ENCODE results near the gene SSTR3. TPM values are rescaled to one million over a fixed set of nuclear protein-coding genes. Genes with fewer than 3 reads are reported as not detected.

The SSTR3 gene
- total RNA-seq, 1 experiment from 2014 or later = not detected

DNA sequence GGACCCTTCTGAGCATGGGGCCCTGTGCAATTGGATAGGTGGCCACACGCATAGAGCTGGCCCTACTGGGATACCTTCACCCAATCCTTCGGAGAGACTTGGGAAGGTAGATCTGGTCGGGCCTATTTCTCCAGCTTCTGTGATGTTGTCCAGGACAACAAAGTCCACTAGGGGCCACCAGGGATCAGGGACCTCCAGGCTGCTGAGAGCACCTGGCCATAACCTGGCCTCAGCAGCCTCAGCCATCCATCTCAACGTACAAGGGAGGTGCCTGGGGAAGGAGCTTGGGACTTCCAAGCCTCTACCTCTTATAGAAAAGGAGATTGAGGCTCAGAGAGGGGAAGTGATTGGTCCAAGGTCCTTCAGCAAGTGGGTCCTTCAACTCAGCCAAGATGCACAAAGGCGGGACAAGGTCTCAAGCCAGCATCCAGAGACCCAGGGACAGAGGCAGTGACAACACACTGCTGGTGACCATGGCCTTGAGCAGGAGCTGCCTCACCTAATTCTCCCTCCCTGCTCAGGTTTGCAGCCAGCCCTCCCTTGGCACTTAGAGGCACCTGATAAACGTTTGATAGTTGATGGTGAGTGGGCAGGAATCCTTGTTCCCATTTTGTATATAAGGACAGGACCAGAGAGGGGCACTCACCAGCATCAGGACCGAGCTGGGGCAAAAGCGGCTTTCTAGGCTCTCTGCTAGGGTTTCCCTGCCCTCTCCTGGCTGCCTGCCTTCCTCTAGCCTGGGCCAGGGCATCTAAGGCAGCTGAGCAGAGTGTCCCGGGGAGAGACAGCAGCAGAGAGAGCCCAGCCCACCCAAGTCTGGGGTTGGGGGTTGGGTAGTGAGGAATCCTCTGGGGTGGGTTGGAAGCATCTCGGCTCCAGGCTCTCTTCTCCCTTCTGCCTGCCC, 27.3 kb upstream of the SSTR3 start:
- intact Hi-C loops (cut with micrococcal nuclease; ENCODE audit: unreplicated experiment) = no loop called here
- Histone ChIP-seq H3K27me3 (replicated peaks; ENCODE audit: insufficient read depth, low read depth, low read length, poor library complexity) (no peaks in the 10 kb centered on the region), H3K4me1 (ENCODE audit: insufficient read depth, low read length, poor library complexity, severe bottlenecking) (peaks cover 10% of the 10 kb centered on the region), H3K27ac (ENCODE audit: low read depth, low read length, poor library complexity, severe bottlenecking) (no peak overlapping the region), H3K36me3 (ENCODE audit: insufficient read depth, low read length, poor library complexity, severe bottlenecking) (no peaks in the 10 kb centered on the region), H3K9me3 (ENCODE audit: low read depth, low read length, poor library complexity, severe bottlenecking) (no peaks in the 10 kb centered on the region), H3K4me3 (ENCODE audit: low read depth, low read length, poor library complexity, severe bottlenecking) (no peak overlapping the region)
- no peak for DNase-seq (ENCODE audit: low spot score)
- BruUV-seq (replicated peaks) = no TSS peak
- CTCF ChIA-PET = interaction anchor here (0.6 to 1.0 kb wide), 2 partner anchors 19 to 224 kb away, joined by 3 to 6 read pairs; no protein-coding TSS in a partner anchor
- TF ChIP-seq EZH2 (IDR thresholded peaks at IDR 0.05; ENCODE audit: borderline replicate concordance, low read depth, low read length, poor library complexity, severe bottlenecking) = no peak
- TF ChIP-seq, protein P1, sequence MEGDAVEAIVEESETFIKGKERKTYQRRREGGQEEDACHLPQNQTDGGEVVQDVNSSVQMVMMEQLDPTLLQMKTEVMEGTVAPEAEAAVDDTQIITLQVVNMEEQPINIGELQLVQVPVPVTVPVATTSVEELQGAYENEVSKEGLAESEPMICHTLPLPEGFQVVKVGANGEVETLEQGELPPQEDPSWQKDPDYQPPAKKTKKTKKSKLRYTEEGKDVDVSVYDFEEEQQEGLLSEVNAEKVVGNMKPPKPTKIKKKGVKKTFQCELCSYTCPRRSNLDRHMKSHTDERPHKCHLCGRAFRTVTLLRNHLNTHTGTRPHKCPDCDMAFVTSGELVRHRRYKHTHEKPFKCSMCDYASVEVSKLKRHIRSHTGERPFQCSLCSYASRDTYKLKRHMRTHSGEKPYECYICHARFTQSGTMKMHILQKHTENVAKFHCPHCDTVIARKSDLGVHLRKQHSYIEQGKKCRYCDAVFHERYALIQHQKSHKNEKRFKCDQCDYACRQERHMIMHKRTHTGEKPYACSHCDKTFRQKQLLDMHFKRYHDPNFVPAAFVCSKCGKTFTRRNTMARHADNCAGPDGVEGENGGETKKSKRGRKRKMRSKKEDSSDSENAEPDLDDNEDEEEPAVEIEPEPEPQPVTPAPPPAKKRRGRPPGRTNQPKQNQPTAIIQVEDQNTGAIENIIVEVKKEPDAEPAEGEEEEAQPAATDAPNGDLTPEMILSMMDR (conservative IDR thresholded peaks at IDR 0.05; ENCODE audit: low read depth, low read length) = no peak
- POLR2A ChIA-PET (ENCODE audit: low non-redundant PET) = no interaction called here

DNA sequence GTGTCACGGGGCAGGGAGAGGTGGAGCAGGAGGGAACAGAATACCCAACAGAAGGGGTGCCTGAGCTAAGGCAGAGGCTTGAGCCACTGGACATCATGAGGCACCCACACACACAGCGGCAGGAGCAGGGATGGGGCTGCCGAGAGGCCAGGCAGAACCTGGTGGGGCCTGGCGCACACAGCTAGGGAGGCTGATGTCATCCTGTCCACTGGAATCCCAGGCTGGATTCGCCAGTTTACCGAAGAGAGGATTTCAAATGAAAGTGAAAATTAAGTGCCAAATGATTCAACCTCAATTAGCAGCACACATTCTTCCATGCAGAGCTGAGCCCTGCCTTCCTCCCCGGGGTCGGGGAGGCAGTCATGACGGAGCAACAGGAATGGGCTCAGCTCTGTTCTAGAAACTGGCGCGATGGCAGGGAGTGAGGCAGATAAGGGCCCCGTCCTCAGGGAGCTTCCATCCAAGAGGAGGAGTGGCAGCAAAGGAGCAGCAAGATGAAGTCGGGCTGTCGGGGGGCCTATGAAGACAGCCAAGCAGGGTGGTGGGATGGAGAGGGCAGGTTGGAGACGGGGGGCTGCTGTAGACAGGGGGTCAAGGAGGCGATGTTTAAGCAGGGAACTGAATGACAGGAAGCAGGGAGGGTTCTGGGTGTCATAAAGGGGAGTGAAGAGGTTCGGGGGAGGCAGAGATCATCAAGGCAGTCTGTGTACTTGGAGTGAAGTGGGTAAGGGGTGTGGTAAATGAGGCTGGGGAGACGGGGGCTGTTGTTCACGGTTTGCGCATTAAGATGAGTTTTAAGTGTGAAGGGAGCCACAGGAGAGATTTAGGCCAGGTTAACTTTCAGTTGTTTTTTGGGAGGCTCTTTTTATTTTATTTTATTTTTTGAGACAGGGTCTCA, 25.3 kb upstream of the SSTR3 start:
- no peaks in the 10 kb centered on the region for H3K4me1 ChIP-seq (ENCODE audit: insufficient read depth, low read length, poor library complexity, severe bottlenecking)
- CTCF ChIA-PET = interaction anchor here (0.5 kb wide), 1 partner anchor 187 kb away, joined by 4 read pairs; no protein-coding TSS in a partner anchor
- no peak for DNase-seq (ENCODE audit: low spot score)
- BruUV-seq (replicated peaks) = no TSS peak
- intact Hi-C loops (cut with micrococcal nuclease; ENCODE audit: unreplicated experiment) = no loop called here
- no peaks in the 10 kb centered on the region for H3K36me3 ChIP-seq (ENCODE audit: insufficient read depth, low read length, poor library complexity, severe bottlenecking)
- TF ChIP-seq EZH2 (IDR thresholded peaks at IDR 0.05; ENCODE audit: borderline replicate concordance, low read depth, low read length, poor library complexity, severe bottlenecking) = no peak
- TF ChIP-seq, protein P1 (conservative IDR thresholded peaks at IDR 0.05; ENCODE audit: low read depth, low read length) = no peak
- POLR2A ChIA-PET (ENCODE audit: low non-redundant PET) = no interaction called here
- no peak overlapping the region for H3K4me3 ChIP-seq (ENCODE audit: low read depth, low read length, poor library complexity, severe bottlenecking)
- no peak overlapping the region for H3K27ac ChIP-seq (ENCODE audit: low read depth, low read length, poor library complexity, severe bottlenecking)
- no peaks in the 10 kb centered on the region for H3K27me3 ChIP-seq (replicated peaks; ENCODE audit: insufficient read depth, low read depth, low read length, poor library complexity)
- H3K9me3 ChIP-seq (ENCODE audit: low read depth, low read length, poor library complexity, severe bottlenecking) = no peaks in the 10 kb centered on the region

DNA sequence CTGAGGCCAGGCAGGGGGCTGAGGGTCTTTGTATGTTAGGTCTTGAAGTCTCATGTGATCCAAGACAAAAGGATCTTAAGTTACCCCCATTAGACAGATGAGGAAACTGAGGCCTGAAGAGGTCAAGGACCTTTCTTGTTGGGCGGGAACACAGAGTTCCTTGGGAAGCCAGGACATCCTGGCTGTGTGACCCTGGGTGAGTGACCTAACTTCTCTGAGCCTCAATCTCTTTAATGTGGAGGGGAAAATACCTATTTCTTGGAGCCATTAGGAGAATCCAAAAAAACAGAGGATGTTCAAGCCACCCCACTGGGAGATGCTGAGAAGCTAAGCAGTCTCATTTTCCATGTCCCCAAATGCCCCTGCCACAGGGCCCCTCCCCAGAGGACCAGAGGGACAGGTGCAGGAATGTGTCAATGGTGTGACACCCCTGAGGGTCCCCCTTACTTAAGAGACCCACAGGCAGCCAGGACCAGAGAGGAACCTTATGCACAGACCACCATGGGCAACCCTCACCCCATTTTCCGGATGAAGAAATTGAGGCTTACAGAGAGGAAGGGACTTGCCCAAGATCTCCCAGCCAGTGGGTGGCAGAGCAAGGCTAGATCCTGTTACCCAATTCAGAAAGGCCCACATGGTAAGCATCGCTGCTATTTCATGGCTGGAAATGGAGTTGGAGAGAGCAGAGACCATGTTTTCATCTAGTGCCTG, 23.8 kb upstream of the SSTR3 start:
- TF ChIP-seq EZH2 (IDR thresholded peaks at IDR 0.05; ENCODE audit: borderline replicate concordance, low read depth, low read length, poor library complexity, severe bottlenecking) = no peak
- TF ChIP-seq, protein P1 (conservative IDR thresholded peaks at IDR 0.05; ENCODE audit: low read depth, low read length) = no peak
- Histone ChIP-seq H3K27me3 (replicated peaks; ENCODE audit: insufficient read depth, low read depth, low read length, poor library complexity) (no peaks in the 10 kb centered on the region), H3K36me3 (ENCODE audit: insufficient read depth, low read length, poor library complexity, severe bottlenecking) (no peaks in the 10 kb centered on the region), H3K9me3 (ENCODE audit: low read depth, low read length, poor library complexity, severe bottlenecking) (no peaks in the 10 kb centered on the region), H3K4me3 (ENCODE audit: low read depth, low read length, poor library complexity, severe bottlenecking) (no peak overlapping the region), H3K27ac (ENCODE audit: low read depth, low read length, poor library complexity, severe bottlenecking) (no peak overlapping the region), H3K4me1 (ENCODE audit: insufficient read depth, low read length, poor library complexity, severe bottlenecking) (no peaks in the 10 kb centered on the region)
- CTCF ChIA-PET = no interaction called here
- intact Hi-C loops (cut with micrococcal nuclease; ENCODE audit: unreplicated experiment) = no loop called here
- no peak for DNase-seq (ENCODE audit: low spot score)
- no TSS peak for BruUV-seq (replicated peaks)
- POLR2A ChIA-PET (ENCODE audit: low non-redundant PET) = no interaction called here
